ENCODE measurements around the gene SLC5A2.
"Not testable (repeated sequence)": the region's sequence is repeated elsewhere in the genome, so short reads cannot be mapped to it uniquely, and the experiment has no call there.

Gene SLC5A2

DNA sequence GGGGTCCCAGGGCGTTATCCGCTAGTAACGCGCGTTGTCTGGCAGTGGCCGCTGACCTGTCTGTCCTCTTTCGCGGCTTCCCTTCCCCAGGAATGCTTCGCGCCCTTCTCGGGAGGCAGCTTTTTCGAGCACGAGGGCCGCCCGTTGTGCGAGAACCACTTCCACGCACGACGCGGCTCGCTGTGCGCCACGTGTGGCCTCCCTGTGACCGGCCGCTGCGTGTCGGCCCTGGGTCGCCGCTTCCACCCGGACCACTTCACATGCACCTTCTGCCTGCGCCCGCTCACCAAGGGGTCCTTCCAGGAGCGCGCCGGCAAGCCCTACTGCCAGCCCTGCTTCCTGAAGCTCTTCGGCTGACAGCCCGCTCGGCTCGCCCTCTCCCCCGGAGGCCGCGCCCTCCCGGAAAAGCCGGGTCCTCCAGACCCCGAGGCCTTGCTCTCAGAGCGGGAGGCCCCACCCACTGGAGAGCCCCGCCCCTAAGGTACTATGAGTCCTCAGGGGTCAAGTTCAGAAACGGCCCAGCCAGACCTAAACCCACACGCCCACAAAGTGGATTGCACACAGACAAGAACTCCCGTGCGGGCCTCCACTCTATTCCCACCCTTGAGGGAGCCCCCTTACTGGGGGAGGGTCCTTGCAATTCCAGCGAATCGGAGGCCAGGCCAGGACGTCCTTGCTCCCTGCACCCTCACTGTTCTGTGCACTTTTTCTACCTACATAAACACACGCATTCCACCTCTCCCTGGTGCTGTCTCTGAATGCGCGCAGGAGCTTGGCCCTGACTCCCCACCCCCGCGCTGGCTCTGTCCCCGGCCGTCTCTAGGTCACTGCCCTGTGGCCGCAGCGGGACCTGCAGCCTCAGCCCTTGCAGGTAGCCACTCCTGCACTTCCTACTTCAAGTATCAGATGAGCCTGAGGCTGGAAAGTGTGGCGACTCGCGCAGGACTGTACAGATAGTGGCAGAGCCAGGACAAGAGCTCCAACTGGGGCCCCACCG is 5.4 kb upstream of the SLC5A2 start:
- no peak overlapping the region for H3K27ac Mint-ChIP-seq
- no peaks in the 10 kb centered on the region for H3K9me3 Mint-ChIP-seq
- peaks cover 17% of the 10 kb centered on the region for H3K27me3 Mint-ChIP-seq
- peaks cover 22% of the 10 kb centered on the region for H3K4me1 Mint-ChIP-seq
- peak; percentile 58 for DNase-seq
- no peaks in the 10 kb centered on the region for H3K36me3 Mint-ChIP-seq (ENCODE audit: low read depth)
- peak overlapping the region; percentile 74 for H3K4me3 Mint-ChIP-seq
- peak; percentile 40 for ATAC-seq

DNA sequence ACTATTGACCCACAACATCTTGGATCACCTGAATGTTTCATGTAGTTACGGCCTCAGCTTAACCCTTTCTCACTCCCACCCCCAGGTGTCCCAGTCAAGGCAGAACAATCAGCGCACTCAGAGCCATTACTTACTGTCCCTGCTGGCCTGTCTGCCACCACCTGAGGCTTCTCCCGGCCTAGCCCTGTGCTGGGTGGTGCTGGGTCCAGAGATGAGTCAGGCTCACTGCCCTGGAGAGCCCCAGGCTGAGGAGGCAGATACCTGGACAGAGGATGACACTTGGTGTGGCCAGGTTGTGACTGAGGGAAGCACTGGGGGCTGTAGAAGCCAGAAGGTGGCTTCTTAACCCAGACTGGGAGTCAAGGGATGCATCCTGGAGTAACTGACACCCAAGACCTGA is 4.0 kb upstream of the SLC5A2 start:
- Mint-ChIP-seq H3K4me1 (peaks cover 18% of the 10 kb centered on the region), H3K27me3 (peaks cover 8% of the 10 kb centered on the region), H3K36me3 (ENCODE audit: low read depth) (no peaks in the 10 kb centered on the region), H3K4me3 (no peak overlapping the region), H3K27ac (no peak overlapping the region), H3K9me3 (no peaks in the 10 kb centered on the region)
- DNase-seq (no peak), ATAC-seq (no peak)

DNA sequence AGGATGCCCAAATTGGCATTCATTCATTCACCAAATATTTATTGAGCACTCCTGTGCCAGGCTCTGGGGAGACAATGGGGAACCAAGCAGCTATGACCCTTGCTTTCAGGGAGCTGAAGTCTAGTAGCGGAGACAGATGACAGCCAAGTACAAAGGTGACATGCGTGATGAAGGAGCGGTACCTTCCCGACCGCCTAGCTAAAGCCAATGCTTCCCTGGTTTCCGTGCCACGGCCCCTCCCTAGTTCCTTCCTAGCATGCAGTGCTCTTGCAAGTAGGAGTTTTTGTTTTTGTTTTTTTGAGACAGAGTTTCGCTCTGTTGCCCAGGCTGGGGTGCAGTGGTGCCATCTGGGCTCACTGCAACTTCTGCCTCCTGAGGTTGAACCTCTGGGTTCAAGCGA is 3.2 kb upstream of the SLC5A2 start:
- ATAC-seq (no peak), DNase-seq (no peak)
- H3K4me3 Mint-ChIP-seq = no peak overlapping the region
- no peaks in the 10 kb centered on the region for H3K9me3 Mint-ChIP-seq
- peaks cover 8% of the 10 kb centered on the region for H3K27me3 Mint-ChIP-seq
- no peak overlapping the region for H3K27ac Mint-ChIP-seq
- no peaks in the 10 kb centered on the region for H3K36me3 Mint-ChIP-seq (ENCODE audit: low read depth)
- H3K4me1 Mint-ChIP-seq = peaks cover 18% of the 10 kb centered on the region

DNA sequence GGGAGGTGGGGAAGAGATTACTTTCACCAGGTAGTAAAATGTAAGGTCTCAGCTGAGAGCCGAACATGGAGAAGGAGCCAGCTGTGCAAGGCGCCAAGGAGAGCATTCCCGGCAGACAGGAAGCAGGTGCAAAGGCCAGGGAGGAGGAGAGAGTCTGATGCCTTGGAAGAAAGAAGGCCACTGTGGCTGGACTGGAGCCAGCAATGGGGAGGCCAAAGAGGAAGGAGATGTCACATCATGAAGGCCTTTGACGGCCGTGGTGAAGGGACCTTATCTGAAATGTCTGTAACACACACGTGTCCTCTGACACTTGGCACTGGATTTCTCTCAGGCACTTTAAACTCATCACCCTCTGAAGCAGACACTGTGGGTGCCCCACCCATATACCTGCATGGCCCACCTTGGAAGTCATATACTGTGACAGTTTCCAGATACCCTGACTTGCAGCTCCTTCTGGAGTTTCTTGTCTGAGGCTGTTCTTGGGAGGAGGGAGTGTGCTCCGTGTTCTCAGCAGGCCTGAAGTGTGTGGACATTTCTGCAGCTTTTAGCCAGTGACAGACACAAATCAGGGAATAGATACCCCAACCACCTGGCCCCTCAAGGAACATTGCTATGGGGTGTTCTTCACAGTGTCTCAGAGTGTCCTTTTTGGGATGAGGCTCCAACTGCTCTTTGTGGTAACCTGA is 1.9 kb upstream of the SLC5A2 start:
- no peak for ATAC-seq
- Mint-ChIP-seq H3K36me3 (ENCODE audit: low read depth) (no peaks in the 10 kb centered on the region), H3K27me3 (peaks cover 3% of the 10 kb centered on the region), H3K4me1 (peaks cover 17% of the 10 kb centered on the region), H3K4me3 (no peak overlapping the region), H3K9me3 (no peaks in the 10 kb centered on the region), H3K27ac (no peak overlapping the region)
- DNase-seq = no peak

DNA sequence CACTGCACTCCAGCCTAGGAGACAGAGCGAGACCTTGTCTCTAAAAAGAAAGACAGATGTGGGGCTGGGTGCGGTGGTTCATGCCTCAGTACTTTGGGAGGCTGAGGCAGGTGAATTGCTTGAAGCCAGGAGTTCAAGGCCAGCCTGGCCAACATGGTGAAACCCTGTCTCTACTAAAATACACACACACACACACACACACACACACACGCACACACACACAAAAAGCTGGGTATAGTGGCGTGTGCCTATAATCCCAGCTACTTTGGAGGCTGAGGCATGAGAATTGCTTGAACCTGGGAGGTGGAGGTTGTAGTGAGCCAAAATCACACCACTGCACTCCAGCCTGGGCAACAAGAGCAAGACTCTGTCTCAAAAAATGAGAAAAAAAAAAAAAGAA is 1.1 kb downstream of the SLC5A2 start:
- not testable (repeated sequence) for DNase-seq; H3K27me3 Mint-ChIP-seq; H3K36me3 Mint-ChIP-seq (ENCODE audit: low read depth); H3K27ac Mint-ChIP-seq; H3K9me3 Mint-ChIP-seq; H3K4me1 Mint-ChIP-seq; ATAC-seq; H3K4me3 Mint-ChIP-seq

DNA sequence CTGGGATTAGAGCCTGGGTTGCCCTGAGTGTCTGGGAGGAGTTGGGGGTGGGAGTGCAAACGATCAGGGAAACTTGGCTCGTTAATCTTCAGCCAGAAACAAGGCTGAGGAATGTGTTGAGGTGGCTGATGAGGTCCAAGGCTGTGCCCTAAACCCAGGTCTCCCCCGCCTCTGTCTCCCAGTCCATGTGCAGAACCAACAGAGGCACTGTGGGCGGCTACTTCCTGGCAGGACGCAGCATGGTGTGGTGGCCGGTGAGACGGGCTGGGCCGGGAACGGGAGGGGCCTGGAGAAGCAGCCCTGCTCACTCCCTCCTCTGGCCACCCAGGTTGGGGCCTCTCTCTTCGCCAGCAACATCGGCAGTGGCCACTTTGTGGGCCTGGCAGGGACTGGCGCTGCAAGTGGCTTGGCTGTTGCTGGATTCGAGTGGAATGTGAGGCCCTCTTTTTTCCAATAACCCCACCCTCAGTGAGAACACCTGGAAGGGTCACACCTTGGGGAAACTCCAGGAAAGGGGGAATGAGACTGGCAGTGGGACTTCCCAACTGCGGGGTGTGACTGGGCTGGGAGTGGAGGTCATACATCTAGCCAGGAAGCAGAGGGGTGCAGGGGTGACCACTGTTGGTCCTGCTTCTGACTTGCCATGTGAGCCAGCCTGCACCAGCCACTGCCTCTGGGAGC is 1.7 kb downstream of the SLC5A2 start:
- Mint-ChIP-seq H3K4me1 (peaks cover 8% of the 10 kb centered on the region), H3K36me3 (ENCODE audit: low read depth) (no peaks in the 10 kb centered on the region), H3K27me3 (peaks cover 2% of the 10 kb centered on the region), H3K9me3 (no peaks in the 10 kb centered on the region), H3K27ac (no peak overlapping the region), H3K4me3 (no peak overlapping the region)
- ATAC-seq (no peak), DNase-seq (no peak)

DNA sequence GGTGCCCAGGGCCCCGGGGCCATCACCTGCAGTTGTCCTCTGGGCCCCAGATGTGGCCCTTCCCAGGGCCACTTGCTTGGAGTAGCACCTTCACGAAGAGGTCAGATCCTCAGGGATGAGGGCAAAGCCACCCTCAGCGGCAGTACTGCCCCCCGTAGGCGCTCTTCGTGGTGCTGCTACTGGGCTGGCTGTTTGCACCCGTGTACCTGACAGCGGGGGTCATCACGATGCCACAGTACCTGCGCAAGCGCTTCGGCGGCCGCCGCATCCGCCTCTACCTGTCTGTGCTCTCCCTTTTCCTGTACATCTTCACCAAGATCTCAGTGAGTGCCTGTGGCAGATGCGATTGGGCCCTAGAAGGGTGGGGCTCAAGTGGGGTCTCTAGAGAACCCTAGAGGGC is 2.6 kb downstream of the SLC5A2 start:
- no peak for DNase-seq
- Mint-ChIP-seq H3K4me1 (peaks cover 8% of the 10 kb centered on the region), H3K4me3 (no peak overlapping the region)

DNA sequence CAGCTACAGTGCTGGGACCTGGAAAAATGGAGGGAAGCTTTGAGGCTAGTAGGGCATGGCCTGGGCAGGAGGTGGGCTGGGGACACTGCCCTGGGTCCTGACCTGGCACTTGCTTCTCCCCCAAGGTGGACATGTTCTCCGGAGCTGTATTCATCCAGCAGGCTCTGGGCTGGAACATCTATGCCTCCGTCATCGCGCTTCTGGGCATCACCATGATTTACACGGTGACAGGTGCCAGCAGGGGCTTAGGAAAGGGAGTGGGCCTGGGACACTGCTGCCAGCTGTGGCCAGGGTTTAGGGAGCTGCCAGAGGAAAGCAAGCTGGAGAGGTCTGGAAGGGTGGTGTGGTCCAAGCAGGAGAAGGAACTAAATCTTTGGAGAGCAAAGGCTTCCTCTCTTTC is 3.1 kb downstream of the SLC5A2 start:
- H3K27me3 Mint-ChIP-seq = peaks cover 2% of the 10 kb centered on the region
- DNase-seq = no peak
- H3K27ac Mint-ChIP-seq = no peak overlapping the region
- H3K4me3 Mint-ChIP-seq = no peak overlapping the region
- no peaks in the 10 kb centered on the region for H3K9me3 Mint-ChIP-seq
- peaks cover 8% of the 10 kb centered on the region for H3K4me1 Mint-ChIP-seq
- ATAC-seq = no peak
- no peaks in the 10 kb centered on the region for H3K36me3 Mint-ChIP-seq (ENCODE audit: low read depth)

More for the DNA sequence above, 2.6 kb downstream of the SLC5A2 start:
- no peak overlapping the region for H3K27ac Mint-ChIP-seq
- H3K27me3 Mint-ChIP-seq = peaks cover 2% of the 10 kb centered on the region
- no peaks in the 10 kb centered on the region for H3K9me3 Mint-ChIP-seq
- no peaks in the 10 kb centered on the region for H3K36me3 Mint-ChIP-seq (ENCODE audit: low read depth)
- ATAC-seq = no peak

DNA sequence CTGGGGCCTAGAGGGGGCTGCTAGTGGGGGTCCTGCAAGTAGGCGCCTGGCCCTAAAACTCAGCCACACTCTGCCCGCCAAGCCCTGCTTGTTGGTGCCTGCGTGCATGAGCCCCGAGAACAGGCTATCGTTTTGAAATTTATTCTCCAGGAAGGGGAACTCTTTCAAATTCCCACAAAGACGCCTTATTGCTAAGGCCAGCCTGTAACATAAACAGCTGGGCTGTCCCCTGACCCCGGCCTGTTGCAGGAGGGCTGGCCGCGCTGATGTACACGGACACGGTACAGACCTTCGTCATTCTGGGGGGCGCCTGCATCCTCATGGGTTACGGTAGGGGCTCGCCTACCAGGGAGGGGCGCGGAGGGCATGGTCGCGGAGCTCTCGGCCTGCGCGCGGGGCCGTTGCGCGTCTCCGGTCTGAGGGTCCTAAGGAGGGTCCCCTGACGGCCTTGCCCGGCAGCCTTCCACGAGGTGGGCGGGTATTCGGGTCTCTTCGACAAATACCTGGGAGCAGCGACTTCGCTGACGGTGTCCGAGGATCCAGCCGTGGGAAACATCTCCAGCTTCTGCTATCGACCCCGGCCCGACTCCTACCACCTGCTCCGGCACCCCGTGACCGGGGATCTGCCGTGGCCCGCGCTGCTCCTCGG is 4.3 kb downstream of the SLC5A2 start:
- H3K4me3 Mint-ChIP-seq = peak overlapping the region; percentile 79
- no peaks in the 10 kb centered on the region for H3K36me3 Mint-ChIP-seq (ENCODE audit: low read depth)
- H3K27ac Mint-ChIP-seq = no peak overlapping the region
- ATAC-seq (no peak), DNase-seq (no peak)
- H3K4me1 Mint-ChIP-seq = peaks cover 8% of the 10 kb centered on the region
- no peaks in the 10 kb centered on the region for H3K9me3 Mint-ChIP-seq
- H3K27me3 Mint-ChIP-seq = peaks cover 2% of the 10 kb centered on the region

DNA sequence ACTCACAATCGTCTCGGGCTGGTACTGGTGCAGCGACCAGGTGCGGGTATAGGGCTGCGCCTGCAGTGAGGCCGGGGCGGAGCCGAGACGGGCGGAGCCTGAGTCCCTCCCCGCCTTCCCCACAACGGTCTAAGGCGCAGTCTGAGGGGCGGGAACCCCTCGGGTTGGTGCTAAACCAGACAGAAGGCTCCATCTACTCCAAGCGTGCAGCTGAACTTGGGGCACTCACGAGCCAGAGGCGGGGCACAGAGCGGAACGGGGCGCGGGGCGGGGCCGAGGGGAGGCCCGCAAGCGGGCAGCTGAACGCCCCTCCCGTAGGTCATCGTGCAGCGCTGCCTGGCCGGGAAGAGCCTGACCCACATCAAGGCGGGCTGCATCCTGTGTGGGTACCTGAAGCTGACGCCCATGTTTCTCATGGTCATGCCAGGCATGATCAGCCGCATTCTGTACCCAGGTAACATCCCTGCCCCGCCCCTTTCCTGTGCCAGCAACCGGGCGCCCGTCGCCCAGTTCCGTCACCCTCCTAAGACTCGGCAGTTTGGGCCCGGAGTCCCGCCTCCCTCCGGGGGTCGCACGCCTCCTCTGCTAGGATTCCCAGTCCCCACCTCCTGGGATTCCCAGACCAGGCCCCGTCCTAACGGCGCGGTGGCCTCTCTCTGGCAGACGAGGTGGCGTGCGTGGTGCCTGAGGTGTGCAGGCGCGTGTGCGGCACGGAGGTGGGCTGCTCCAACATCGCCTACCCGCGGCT is 5.0 kb downstream of the SLC5A2 start:
- Mint-ChIP-seq H3K27me3 (peaks cover 2% of the 10 kb centered on the region), H3K36me3 (ENCODE audit: low read depth) (no peaks in the 10 kb centered on the region), H3K9me3 (no peaks in the 10 kb centered on the region), H3K27ac (no peak overlapping the region), H3K4me3 (peak overlapping the region; percentile 79), H3K4me1 (peaks cover 8% of the 10 kb centered on the region)
- DNase-seq = peak; percentile 55
- ATAC-seq = peak; percentile 87

DNA sequence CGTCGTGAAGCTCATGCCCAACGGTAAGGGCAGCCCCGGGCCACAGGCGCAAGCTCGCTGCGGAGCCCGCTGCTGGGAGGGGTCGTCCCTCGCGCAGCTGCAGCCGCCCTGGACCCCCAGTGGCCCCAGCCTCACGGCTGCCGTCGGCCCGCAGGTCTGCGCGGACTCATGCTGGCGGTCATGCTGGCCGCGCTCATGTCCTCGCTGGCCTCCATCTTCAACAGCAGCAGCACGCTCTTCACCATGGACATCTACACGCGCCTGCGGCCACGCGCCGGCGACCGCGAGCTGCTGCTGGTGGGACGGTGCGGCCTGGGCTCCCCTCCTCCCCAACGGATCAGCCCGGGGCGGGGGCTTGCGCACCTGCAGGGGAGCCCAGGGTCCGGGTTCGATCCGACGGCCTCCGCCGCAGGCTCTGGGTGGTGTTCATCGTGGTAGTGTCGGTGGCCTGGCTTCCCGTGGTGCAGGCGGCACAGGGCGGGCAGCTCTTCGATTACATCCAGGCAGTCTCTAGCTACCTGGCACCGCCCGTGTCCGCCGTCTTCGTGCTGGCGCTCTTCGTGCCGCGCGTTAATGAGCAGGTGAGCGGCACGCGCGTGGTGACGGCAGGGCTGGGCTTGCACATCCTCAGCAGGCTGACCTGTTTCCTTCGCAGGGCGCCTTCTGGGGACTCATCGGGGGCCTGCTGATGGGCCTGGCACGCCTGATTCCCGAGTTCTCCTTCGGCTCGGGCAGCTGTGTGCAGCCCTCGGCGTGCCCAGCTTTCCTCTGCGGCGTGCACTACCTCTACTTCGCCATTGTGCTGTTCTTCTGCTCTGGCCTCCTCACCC is 5.8 kb downstream of the SLC5A2 start:
- DNase-seq = no peak
- Mint-ChIP-seq H3K9me3 (no peaks in the 10 kb centered on the region), H3K36me3 (ENCODE audit: low read depth) (peaks cover 5% of the 10 kb centered on the region), H3K4me1 (peaks cover 8% of the 10 kb centered on the region), H3K4me3 (no peak overlapping the region), H3K27ac (no peak overlapping the region), H3K27me3 (peaks cover 2% of the 10 kb centered on the region)
- no peak for ATAC-seq

DNA sequence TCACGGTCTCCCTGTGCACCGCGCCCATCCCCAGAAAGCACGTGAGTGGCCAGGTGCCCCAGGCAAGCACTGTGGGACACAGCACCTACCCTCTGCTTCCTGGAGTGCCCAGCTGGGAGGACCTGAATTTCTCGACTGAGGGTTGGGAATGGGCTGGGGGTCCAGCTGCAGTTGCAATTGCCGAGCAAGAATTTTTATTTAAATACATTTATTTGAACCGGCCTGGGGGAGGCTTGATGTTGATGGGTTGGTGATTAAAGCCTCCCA is 6.3 kb downstream of the SLC5A2 start:
- H3K27me3 Mint-ChIP-seq = peaks cover 2% of the 10 kb centered on the region
- H3K9me3 Mint-ChIP-seq = no peaks in the 10 kb centered on the region
- peaks cover 5% of the 10 kb centered on the region for H3K36me3 Mint-ChIP-seq (ENCODE audit: low read depth)
- H3K4me1 Mint-ChIP-seq = peaks cover 8% of the 10 kb centered on the region
- H3K4me3 Mint-ChIP-seq = no peak overlapping the region
- DNase-seq (no peak), ATAC-seq (no peak)
- no peak overlapping the region for H3K27ac Mint-ChIP-seq
